Activated T-cell treated with anti-CD3 and anti-CD28 coated beads, Interleukin-2, amount 50 U/mL, for 4 hours (primary cell): ENCODE results near the gene AGTPBP1. TPM values are rescaled to one million over a fixed set of nuclear protein-coding genes. Genes with fewer than 3 reads are reported as not detected.

Experiments used
- ATAC-seq, 2 donors: fragments of 200-7000 bp; cut with Tn5 transposase; one replicate each; pipeline ENCODE4 v1.10.0; 2021
- DNase-seq: peaks from one replicate; pipeline ENCODE4 v3.0.0-alpha.2; 2020
- H3K27me3 Mint-ChIP-seq: one replicate; pipeline ENCODE4 v1.8.0; 2021; ENCODE audit warnings: low read depth, mixed read lengths
- H3K36me3 Mint-ChIP-seq: one replicate; pipeline ENCODE4 v1.8.0; 2022; ENCODE audit warnings: mixed read lengths; ENCODE audit not compliant: insufficient read depth
- H3K4me1 Mint-ChIP-seq: one replicate; pipeline ENCODE4 v1.8.0; 2021; ENCODE audit warnings: low read depth, mixed read lengths
- H3K4me3 Mint-ChIP-seq: one replicate; pipeline ENCODE4 v1.8.0; 2021; ENCODE audit warnings: mild to moderate bottlenecking, moderate library complexity, mixed read lengths
- H3K9me3 Mint-ChIP-seq: one replicate; pipeline ENCODE4 v1.8.0; 2021; ENCODE audit warnings: mixed read lengths
- total RNA-seq, 3 donors: library from RNA; stranded (reverse); gene quantifications; one replicate each; pipeline ENCODE4 v1.2.1, GENCODE V29; 2021

AGTPBP1 gene
- total RNA-seq, 3 donors from 2014 or later = 17.2 to 20.3 (median 17.8) TPM

DNA sequence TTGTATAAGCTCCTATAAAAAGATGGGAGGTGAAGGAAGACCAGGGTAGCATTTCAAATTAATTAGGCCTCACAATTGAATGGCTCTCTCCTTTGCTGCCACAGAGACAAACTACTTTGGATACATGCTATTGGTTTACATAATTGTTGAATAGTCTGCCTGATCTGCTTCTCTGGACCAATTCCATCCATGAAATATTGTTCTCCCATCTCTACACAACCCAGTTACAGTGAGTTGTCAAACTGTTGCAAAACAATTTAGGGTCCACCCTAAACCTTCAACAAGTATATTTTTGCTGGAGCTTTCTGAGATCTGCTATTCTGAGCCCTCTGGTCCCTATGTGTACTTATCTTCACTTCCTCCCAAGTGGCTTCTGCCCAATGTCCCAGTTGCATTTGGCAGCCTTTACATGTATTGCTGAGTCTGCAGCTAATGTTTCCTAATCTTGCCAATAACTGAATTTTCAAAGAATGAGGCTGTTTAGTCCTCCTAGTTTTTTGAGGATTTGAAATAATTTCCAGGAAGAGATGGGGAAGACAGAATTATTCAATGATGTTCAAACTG lies 38.9 kb downstream of the AGTPBP1 start:
- Mint-ChIP-seq H3K4me3 (no peak overlapping the region), H3K4me1 (peaks cover 25% of the 10 kb centered on the region), H3K9me3 (no peaks in the 10 kb centered on the region), H3K27me3 (no peaks in the 10 kb centered on the region), H3K36me3 (peaks cover 17% of the 10 kb centered on the region)
- DNase-seq (no peak), ATAC-seq (no peak)

DNA sequence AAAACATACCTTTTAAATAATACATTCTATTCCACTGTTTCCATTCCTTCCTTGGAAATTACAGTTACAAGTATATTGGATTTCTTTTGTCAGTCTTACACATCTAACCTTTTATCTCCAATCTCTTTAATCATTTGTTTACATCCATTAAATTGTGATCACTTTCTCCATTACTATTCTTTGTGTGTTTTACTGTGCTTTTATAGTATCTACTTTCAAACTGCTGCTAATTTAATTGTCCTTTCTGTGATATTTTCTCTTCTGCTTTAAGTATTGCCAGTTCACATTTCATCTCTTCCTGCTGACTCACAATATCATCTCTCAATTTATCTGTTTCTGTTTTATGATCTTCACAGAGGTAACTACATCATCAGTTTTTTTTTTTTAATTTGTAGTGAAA lies 39.6 kb downstream of the AGTPBP1 start:
- no peak for ATAC-seq
- H3K27me3 Mint-ChIP-seq = no peaks in the 10 kb centered on the region
- no peak overlapping the region for H3K4me3 Mint-ChIP-seq
- H3K4me1 Mint-ChIP-seq = peaks cover 25% of the 10 kb centered on the region
- no peak for DNase-seq
- peaks cover 14% of the 10 kb centered on the region for H3K36me3 Mint-ChIP-seq
- H3K9me3 Mint-ChIP-seq = no peaks in the 10 kb centered on the region

DNA sequence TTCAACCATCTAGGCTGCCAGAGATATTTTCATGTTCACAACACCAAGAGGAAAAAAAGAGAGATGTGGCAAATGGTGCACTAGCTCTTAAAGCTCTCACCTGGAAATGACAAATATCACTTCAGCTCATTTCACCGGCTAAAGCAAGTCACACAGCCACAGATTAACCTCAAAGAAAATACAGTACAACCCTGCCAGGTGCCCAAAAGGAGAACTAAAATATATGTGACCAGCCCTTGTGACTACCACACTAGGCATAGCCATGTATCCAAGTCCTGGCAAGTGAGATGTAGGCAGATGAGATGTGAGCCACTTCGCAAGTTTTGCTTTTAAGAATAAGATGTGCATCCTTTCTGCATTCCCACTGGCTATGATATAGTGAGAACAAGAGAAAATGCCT lies 41.4 kb downstream of the AGTPBP1 start:
- no peak for DNase-seq
- no peak for ATAC-seq
- Mint-ChIP-seq H3K4me3 (no peak overlapping the region), H3K27me3 (no peaks in the 10 kb centered on the region), H3K4me1 (peaks cover 25% of the 10 kb centered on the region), H3K36me3 (peaks cover 12% of the 10 kb centered on the region), H3K9me3 (no peaks in the 10 kb centered on the region)

DNA sequence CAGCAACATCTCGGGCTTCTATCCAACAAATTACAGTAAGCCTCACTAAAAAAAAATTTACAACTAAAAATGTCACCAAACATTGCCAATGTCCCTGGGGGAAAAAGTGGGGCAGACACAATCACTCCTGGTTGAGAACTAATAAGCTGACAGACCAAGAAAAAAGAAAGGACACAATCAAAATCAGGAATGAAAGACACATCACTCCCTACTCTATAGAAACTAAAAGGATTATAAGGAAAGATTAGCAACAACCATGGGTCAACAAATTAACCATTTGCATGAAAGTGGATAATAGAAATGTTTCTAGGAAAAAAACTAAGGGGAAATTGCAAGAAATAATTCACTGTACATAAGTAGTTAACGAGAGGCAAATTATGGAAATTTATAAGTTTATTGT lies 53.4 kb downstream of the AGTPBP1 start:
- H3K4me1 Mint-ChIP-seq = peaks cover 10% of the 10 kb centered on the region
- no peak overlapping the region for H3K4me3 Mint-ChIP-seq
- peaks cover 37% of the 10 kb centered on the region for H3K36me3 Mint-ChIP-seq
- DNase-seq = no peak
- no peaks in the 10 kb centered on the region for H3K27me3 Mint-ChIP-seq
- ATAC-seq = no peak
- peaks cover 3% of the 10 kb centered on the region for H3K9me3 Mint-ChIP-seq

DNA sequence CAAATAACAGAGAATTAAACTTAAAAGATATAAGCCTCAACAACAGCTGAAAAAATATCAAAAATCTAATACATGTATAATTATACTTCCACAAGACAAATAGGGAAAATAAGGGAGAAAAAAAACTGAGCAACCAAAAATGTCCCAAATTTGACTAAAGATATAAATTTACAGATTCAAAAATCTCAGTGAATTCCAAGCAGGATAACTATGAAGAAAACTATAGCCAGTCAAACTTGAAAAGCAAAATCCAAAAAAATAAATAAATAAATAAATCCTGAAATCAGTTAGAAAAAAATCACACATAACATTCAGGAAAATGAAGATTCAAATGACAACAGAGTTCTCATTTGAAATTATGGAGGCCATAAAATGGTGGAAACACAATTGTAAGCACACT lies 56.7 kb downstream of the AGTPBP1 start:
- Mint-ChIP-seq H3K27me3 (no peaks in the 10 kb centered on the region), H3K4me1 (peaks cover 11% of the 10 kb centered on the region), H3K36me3 (peaks cover 36% of the 10 kb centered on the region), H3K9me3 (peaks cover 3% of the 10 kb centered on the region), H3K4me3 (no peak overlapping the region)
- ATAC-seq (no peak), DNase-seq (no peak)

DNA sequence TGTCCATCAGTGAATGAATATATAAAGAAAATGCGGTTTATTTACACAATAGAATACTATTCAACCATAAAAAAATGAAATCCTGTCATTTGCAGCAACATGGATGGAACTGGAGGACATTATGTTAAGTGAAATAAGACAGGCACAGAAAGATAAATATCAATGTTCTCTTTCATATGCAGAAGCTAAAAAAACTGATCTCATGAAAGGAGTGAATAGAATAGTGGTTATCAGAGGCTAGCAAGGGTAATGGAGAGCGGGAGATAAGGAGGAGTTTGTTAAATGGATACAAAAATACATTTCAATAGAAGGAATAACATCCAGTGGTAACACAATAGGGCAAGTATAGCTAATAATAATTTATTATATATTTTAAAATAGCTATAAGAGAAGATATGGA lies 65.0 kb downstream of the AGTPBP1 start:
- no peaks in the 10 kb centered on the region for H3K9me3 Mint-ChIP-seq
- H3K4me3 Mint-ChIP-seq = no peak overlapping the region
- peaks cover 30% of the 10 kb centered on the region for H3K36me3 Mint-ChIP-seq
- DNase-seq (no peak), ATAC-seq (no peak)
- H3K27me3 Mint-ChIP-seq = no peaks in the 10 kb centered on the region
- no peaks in the 10 kb centered on the region for H3K4me1 Mint-ChIP-seq

DNA sequence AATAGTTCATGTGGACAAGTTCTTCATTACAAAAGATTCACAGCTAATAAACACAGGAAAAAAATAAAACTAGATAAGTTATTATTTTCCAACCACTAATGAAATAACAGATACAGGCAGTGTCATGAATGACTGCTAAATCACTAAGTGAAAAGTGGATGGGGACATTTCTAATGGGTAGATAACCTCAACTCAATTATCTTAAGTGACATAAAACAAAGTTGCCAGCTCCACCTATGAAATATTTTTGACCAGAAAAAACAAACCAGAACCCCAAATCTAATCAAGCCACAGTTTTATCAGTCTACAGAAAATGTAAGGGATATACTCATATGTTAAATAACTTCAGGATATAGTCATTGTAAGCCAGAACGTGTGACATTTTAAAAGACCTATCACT lies 74.4 kb downstream of the AGTPBP1 start:
- no peak for ATAC-seq
- DNase-seq = no peak
- peaks cover 32% of the 10 kb centered on the region for H3K36me3 Mint-ChIP-seq
- H3K4me1 Mint-ChIP-seq = no peaks in the 10 kb centered on the region
- H3K4me3 Mint-ChIP-seq = no peak overlapping the region
- no peaks in the 10 kb centered on the region for H3K9me3 Mint-ChIP-seq
- no peaks in the 10 kb centered on the region for H3K27me3 Mint-ChIP-seq

DNA sequence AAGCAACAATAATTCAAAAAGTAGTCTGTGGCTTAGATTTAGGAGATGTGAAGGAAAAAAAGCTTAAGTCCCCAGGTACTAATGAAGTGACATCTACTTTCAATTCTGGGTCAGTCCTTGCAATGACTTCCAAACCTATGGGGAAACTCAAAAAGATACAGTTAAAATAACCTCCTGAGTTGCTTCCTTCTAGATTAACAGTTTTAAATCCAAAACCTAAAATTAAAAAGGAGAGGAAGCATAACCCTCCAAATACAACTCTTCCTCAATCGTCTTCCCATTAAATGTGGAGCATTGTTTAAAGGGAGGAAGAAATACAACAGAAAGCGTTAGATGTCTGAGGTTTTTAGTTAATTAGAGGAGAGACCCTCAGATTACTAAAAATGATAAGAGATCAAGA lies 75.7 kb downstream of the AGTPBP1 start:
- Mint-ChIP-seq H3K9me3 (no peaks in the 10 kb centered on the region), H3K27me3 (no peaks in the 10 kb centered on the region), H3K36me3 (peaks cover 28% of the 10 kb centered on the region), H3K4me1 (no peaks in the 10 kb centered on the region), H3K4me3 (no peak overlapping the region)
- ATAC-seq (no peak), DNase-seq (no peak)

DNA sequence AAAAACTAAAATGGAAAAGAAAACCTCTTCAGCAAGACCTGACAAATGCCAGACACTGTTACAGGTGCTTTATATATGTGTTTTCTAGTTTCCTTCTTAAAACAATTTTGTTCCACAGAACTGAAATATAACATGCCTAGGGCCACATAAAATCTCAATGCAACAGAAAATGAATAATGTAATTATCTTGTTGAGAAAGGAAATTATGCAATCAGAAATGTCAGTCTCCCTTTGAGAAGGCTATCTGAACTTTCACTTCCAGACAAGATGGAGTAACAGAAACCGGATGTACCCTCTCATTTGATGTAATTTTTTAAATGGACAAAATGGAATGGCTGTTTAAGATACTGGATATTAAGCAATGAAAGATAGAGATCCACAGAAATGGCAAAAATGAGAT lies 79.2 kb downstream of the AGTPBP1 start:
- H3K9me3 Mint-ChIP-seq = no peaks in the 10 kb centered on the region
- DNase-seq (no peak), ATAC-seq (no peak)
- no peak overlapping the region for H3K4me3 Mint-ChIP-seq
- no peaks in the 10 kb centered on the region for H3K4me1 Mint-ChIP-seq
- no peaks in the 10 kb centered on the region for H3K27me3 Mint-ChIP-seq
- H3K36me3 Mint-ChIP-seq = peaks cover 22% of the 10 kb centered on the region

DNA sequence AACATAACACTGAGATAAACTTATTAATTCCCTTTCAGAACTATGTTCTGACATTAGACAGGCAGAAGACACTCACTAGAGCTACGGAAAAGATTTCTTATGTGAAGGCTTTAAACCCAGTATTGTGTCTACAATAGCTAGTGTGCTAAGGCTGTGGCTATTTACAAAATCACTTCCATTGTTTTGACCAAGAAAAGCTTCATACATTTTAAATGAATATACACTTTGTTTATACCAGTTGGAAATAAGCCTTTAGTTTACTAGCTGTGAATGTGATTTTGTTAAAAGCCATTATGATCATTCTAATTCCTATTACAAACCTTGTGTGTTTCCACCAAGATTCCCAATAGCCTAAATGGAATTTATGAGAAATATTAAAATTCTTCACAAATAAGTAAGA lies 83.0 kb downstream of the AGTPBP1 start:
- DNase-seq (no peak), ATAC-seq (no peak)
- Mint-ChIP-seq H3K4me3 (no peak overlapping the region), H3K4me1 (no peaks in the 10 kb centered on the region), H3K27me3 (no peaks in the 10 kb centered on the region), H3K36me3 (peaks cover 19% of the 10 kb centered on the region), H3K9me3 (no peaks in the 10 kb centered on the region)

DNA sequence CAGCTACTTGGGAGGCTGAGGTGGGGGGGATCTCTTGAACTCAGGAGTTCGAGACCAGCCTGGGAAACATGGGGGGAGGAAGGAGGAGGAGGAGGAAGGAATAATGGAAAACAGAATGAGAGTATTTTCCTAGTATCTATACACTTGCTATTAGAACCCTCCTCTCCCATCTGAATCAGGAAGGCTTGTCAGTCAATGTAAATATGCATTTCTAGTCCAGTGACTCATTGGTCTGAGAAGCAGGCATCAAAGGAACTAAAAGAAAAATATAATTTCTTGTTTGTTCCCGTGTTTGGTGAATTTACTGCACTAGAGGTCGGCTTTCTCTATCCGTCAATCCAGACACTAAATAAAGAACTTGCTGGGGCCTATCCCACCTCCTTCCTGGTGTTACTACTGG lies 88.6 kb downstream of the AGTPBP1 start:
- no peaks in the 10 kb centered on the region for H3K4me1 Mint-ChIP-seq

DNA sequence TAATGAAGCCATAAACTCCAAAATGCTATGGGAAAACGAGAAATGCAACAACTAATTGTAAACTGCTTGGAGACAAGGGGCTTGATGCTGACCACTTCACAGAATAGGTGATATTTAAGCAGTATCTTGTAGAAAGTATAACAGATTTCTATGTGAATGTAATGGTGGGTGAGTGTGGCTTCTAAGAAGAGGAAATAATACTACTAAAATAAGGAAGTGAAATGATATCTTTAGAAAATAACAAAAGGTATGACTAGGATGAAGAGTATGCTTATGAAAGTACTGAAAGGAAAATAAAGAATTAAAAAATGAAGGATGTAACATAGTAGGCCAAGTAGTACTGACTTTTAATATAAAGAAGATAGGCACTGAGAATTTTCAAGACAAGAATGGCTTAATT lies 94.2 kb downstream of the AGTPBP1 start:
- no peak for ATAC-seq
- H3K4me1 Mint-ChIP-seq = peaks cover 5% of the 10 kb centered on the region
- no peak overlapping the region for H3K4me3 Mint-ChIP-seq
- no peak for DNase-seq
- no peaks in the 10 kb centered on the region for H3K27me3 Mint-ChIP-seq
- H3K36me3 Mint-ChIP-seq = peaks cover 17% of the 10 kb centered on the region
- H3K9me3 Mint-ChIP-seq = no peaks in the 10 kb centered on the region

More for the DNA sequence above, 88.6 kb downstream of the AGTPBP1 start:
- H3K36me3 Mint-ChIP-seq = peaks cover 24% of the 10 kb centered on the region
- H3K27me3 Mint-ChIP-seq = no peaks in the 10 kb centered on the region
- DNase-seq (no peak), ATAC-seq (no peak)
- H3K9me3 Mint-ChIP-seq = no peaks in the 10 kb centered on the region
- no peak overlapping the region for H3K4me3 Mint-ChIP-seq

DNA sequence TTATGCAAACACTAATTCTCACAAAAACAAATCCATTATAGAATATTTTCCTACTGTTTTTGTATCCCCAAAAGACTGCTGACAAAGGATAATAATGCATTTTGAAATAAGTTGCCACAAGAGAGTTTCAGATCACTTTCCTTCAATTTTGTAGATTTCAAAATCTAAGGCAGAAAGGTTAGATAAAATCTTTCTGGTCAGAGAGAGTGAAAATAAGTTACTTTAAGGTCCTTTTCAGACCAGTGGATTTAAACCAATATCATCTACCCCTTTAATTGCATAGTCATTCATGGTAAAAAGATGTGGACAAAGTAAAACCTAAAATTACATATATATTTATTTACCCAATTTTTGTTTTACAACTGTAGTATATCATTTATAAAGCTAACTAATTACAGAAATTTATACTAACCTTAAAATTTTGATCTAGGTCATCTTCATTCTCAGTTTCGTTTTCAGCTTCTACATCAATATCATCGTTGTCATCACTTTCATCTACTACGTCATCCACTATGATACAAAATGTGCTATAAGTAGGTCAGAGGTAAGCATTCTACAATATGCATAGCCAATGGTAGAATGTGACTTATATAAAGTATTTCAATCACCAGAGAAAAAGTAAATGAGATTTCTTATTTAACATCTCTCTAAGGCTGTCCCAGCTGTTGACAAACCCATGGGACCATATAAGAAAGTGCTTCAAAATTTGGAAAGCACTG lies 95.7 kb downstream of the AGTPBP1 start:
- Mint-ChIP-seq H3K9me3 (no peaks in the 10 kb centered on the region), H3K27me3 (no peaks in the 10 kb centered on the region), H3K4me3 (no peak overlapping the region), H3K4me1 (peaks cover 5% of the 10 kb centered on the region), H3K36me3 (peaks cover 23% of the 10 kb centered on the region)
- ATAC-seq (no peak), DNase-seq (no peak)

DNA sequence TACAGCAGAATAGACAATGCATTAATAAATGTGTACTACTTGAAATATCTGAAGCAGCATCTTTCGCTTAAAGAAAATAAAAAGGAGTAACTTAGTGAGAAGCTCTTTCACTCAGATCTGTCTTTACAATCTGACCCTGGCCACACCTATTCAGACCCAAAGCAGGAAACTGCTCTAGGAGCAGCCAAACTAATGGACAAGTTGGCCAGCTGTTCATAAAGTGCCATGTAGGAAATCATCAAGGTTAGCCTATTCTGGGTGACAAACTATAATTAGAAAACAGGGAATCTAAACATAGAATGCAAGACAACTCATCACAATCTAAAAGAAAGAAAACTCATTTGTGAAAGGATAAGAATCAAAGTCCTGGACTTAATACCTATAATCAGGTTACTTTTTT lies 101.3 kb downstream of the AGTPBP1 start:
- no peak for DNase-seq
- no peak overlapping the region for H3K4me3 Mint-ChIP-seq
- H3K9me3 Mint-ChIP-seq = no peaks in the 10 kb centered on the region
- no peaks in the 10 kb centered on the region for H3K4me1 Mint-ChIP-seq
- peaks cover 17% of the 10 kb centered on the region for H3K36me3 Mint-ChIP-seq
- ATAC-seq = no peak
- H3K27me3 Mint-ChIP-seq = no peaks in the 10 kb centered on the region

DNA sequence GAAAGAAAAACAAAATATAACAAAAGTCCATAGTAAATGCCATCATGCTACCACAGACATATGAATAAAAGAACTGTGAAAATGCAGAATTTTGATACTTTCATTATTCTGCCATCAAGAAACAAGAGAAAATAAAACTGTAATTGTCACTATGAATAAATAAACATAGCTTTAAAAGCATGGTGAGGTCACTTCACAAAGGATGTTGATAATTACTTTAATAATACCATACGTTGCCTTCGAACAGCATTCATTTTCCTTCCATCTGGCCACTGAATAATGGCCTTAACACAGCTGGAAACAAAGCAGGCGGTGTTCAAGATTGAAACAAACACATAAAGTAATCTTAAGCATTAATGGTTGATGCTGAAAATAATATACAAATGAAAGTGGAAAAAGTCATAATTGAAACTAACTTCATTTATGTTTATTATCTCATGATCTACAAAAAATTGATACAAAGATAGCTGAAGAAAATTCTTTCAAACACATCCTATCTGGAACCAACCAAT lies 102.0 kb downstream of the AGTPBP1 start:
- DNase-seq (no peak), ATAC-seq (no peak)
- H3K9me3 Mint-ChIP-seq = no peaks in the 10 kb centered on the region
- H3K4me3 Mint-ChIP-seq = no peak overlapping the region
- no peaks in the 10 kb centered on the region for H3K27me3 Mint-ChIP-seq
- peaks cover 15% of the 10 kb centered on the region for H3K36me3 Mint-ChIP-seq
- no peaks in the 10 kb centered on the region for H3K4me1 Mint-ChIP-seq
